HepG2 (cell line): Measurements from ENCODE around the gene ANKS1B. TPM values are rescaled to one million over a fixed set of nuclear protein-coding genes. Genes with fewer than 3 reads are reported as not detected.

ENCODE experiments used
- ATAC-seq: fragments of 200-7000 bp; cut with Tn5 transposase; 3 replicates; pipeline ENCODE4 v1.9.1; 2020; ENCODE audit warnings: mild to moderate bottlenecking, moderate library complexity
- BruUV-seq: library from RNA; stranded (reverse); fragments of 400-500 nt; replicated peaks from 2 replicates; lab custom pipeline; 2021; lab: Mats Ljungman, UMichigan
- CTCF ChIA-PET: fragments of 300-600 bp; formaldehyde crosslinking; extraction: SDS; loops from one replicate; lab custom pipeline; 2021; ENCODE audit warnings: low total read pairs, inconsistent platforms, low intra/inter-chr PET ratio; lab: Yijun Ruan, JAX
- POLR2A ChIA-PET: fragments of 350-600 bp; sonication (Branson Sonifier 250); formaldehyde crosslinking; loops from one replicate; lab custom pipeline; 2020; ENCODE audit warnings: antibody characterized with exemption, inconsistent platforms; lab: Yijun Ruan, JAX
- DNase-seq: peaks from one replicate; pipeline ENCODE4 v3.0.0-alpha.2; 2015; ENCODE audit warnings: low spot score
- FAIRE-seq: peaks from 3 replicates; lab custom pipeline; 2011; peaks lifted over from hg19 to GRCh38; lab: Jason Lieb, UNC
- H2AFZ ChIP-seq: one replicate; pipeline ENCODE4 v1.6.1; 2011; ENCODE audit warnings: low read length, inconsistent platforms
- H3K27ac ChIP-seq: fragments of 300-600 bp; 3 replicates; pipeline ENCODE4 v1.8.0; 2011; ENCODE audit warnings: mixed run types, mild to moderate bottlenecking, mixed read lengths, low read length, inconsistent platforms; ENCODE audit not compliant: insufficient read depth; ENCODE audit errors: extremely low read length
- H3K27me3 ChIP-seq, 2 experiments: fragments of 200-600 bp in 1 of 2; 2 replicates in 1 of 2; 3 replicates in 1 of 2; pipeline versions ENCODE4 v1.6.0 to v1.8.0; 2011; ENCODE audit warnings: low read length in 2 of 2, mild to moderate bottlenecking in 2 of 2, moderate library complexity in 2 of 2, inconsistent platforms in 1 of 2; ENCODE audit not compliant: insufficient read depth in 2 of 2, control insufficient read depth in 1 of 2
- H3K36me3 ChIP-seq, 2 experiments: fragments of 200-600 bp in 1 of 2; replicated peaks in 1 of 2; 2 replicates in 1 of 2; 3 replicates in 1 of 2; pipeline versions ENCODE4 v1.5.1 to v1.8.0; 2011; ENCODE audit warnings: low read length in 2 of 2, inconsistent platforms in 1 of 2; ENCODE audit not compliant: insufficient read depth in 2 of 2, control insufficient read depth in 1 of 2
- H3K4me1 ChIP-seq: 2 replicates; pipeline ENCODE4 v1.5.1; 2012; ENCODE audit warnings: low read length, inconsistent platforms; ENCODE audit not compliant: insufficient read depth
- H3K4me2 ChIP-seq: 2 replicates; pipeline ENCODE4 v1.6.0; 2011; ENCODE audit warnings: low read depth, low read length, inconsistent platforms
- H3K4me3 ChIP-seq, 3 experiments: fragments of 200-600 bp in 1 of 3; sonication (generic), shearing (Covaris generic) in 1 of 3; replicated peaks in 1 of 3; 2 replicates each; pipeline ENCODE4 v1.5.1; 2011 to 2016; ENCODE audit warnings: low read length in 3 of 3, inconsistent platforms in 2 of 3, low read depth in 2 of 3, mild to moderate bottlenecking in 2 of 3, control low read depth in 1 of 3, mixed read lengths in 1 of 3; ENCODE audit not compliant: insufficient read depth in 1 of 3
- H3K79me2 ChIP-seq: one replicate; pipeline ENCODE4 v1.6.1; 2011; ENCODE audit warnings: low read length, inconsistent platforms; ENCODE audit not compliant: insufficient read depth
- H3K9ac ChIP-seq: 2 replicates; pipeline ENCODE4 v1.6.0; 2011; ENCODE audit warnings: mild to moderate bottlenecking, low read depth, low read length, inconsistent platforms; ENCODE audit not compliant: insufficient read depth
- H3K9me3 ChIP-seq: 2 replicates; pipeline ENCODE4 v1.5.1; 2012; ENCODE audit warnings: mild to moderate bottlenecking, low read length
- H4K20me1 ChIP-seq: 2 replicates; pipeline ENCODE4 v1.6.0; 2011; ENCODE audit warnings: inconsistent platforms, mild to moderate bottlenecking, low read length, moderate library complexity; ENCODE audit not compliant: insufficient read depth
- CCAR2 ChIP-seq: fragments of 200-400 bp; formaldehyde crosslinking; optimal IDR thresholded peaks from 2 replicates; pipeline ENCODE3; 2018; ENCODE audit warnings: low read depth, mild to moderate bottlenecking, low read length, moderate library complexity
- CENPBD1 ChIP-seq: sonication (generic); formaldehyde crosslinking; IDR thresholded peaks from 2 replicates; pipeline ENCODE4 v1.8.0; 2022; ENCODE audit warnings: missing genetic modification reagents, low read depth, mild to moderate bottlenecking, borderline replicate concordance
- FOSL2 ChIP-seq: sonication (generic); formaldehyde crosslinking; IDR thresholded peaks from 2 replicates; pipeline ENCODE4 v1.4.0; 2020; ENCODE audit warnings: missing genetic modification reagents
- HNRNPH1 ChIP-seq: fragments of 200-400 bp; formaldehyde crosslinking; optimal IDR thresholded peaks from 2 replicates; pipeline ENCODE3; 2017; ENCODE audit warnings: mild to moderate bottlenecking, low read depth, low read length
- KDM2A ChIP-seq: sonication (generic); formaldehyde crosslinking; IDR thresholded peaks from 2 replicates; pipeline ENCODE4 v1.4.0; 2020; ENCODE audit warnings: low read depth, missing genetic modification reagents, borderline replicate concordance
- PAF1 ChIP-seq: IDR thresholded peaks from 2 replicates; pipeline ENCODE4 v1.6.1; 2016; ENCODE audit warnings: missing genetic modification reagents, missing compliant biosample characterization
- ZNF296 ChIP-seq: sonication (generic); formaldehyde crosslinking; conservative IDR thresholded peaks from 2 replicates; pipeline ENCODE4 v1.5.0; 2020; ENCODE audit warnings: mild to moderate bottlenecking, missing genetic modification reagents
- ZNF383 ChIP-seq: sonication (generic); formaldehyde crosslinking; IDR thresholded peaks from 2 replicates; pipeline ENCODE4 v1.4.0; 2020; ENCODE audit warnings: missing genetic modification reagents, mild to moderate bottlenecking, borderline replicate concordance
- ZNF510 ChIP-seq: sonication (generic); formaldehyde crosslinking; IDR thresholded peaks from 2 replicates; pipeline ENCODE4 v1.4.0; 2020; ENCODE audit warnings: low read depth, mild to moderate bottlenecking, missing genetic modification reagents
- ZNF639 ChIP-seq: conservative IDR thresholded peaks from 2 replicates; pipeline ENCODE4 v1.6.1; 2018; ENCODE audit warnings: missing genetic modification reagents
- in situ Hi-C: cut with HindIII; loops from 2 replicates; pipeline ENCODE4 v1.10.0; 2017; ENCODE audit warnings: low pct_unique_long_range_greater_than_20kb; ENCODE audit not compliant: extremely low pct_ligation_motif_present
- intact Hi-C: fragments of 100-400 bp; cut with micrococcal nuclease; formaldehyde crosslinking; loops from one replicate; pipeline ENCODE4 v1.10.0; 2022; ENCODE audit not compliant: unreplicated experiment
- polyA plus RNA-seq, 8 experiments: library from polyadenylated mRNA; depleted of rRNA in 3 of 8; stranded (reverse) in 7 of 8; unstranded in 1 of 8; fragments of >200 nt; fragmentation: Illumina TruSeq in 4 of 8; extraction: Trizol in 4 of 8; gene quantifications; 2 replicates each; pipeline versions ENCODE4 v1.2.1 to v1.2.3, GENCODE V29; 2011 to 2016; ENCODE audit warnings: low read depth in 4 of 8, missing spikeins in 1 of 8, mixed read lengths in 1 of 8; ENCODE audit not compliant: insufficient read depth in 1 of 8
- total RNA-seq, 5 experiments: library from RNA; depleted of rRNA; stranded (reverse); fragments of >200 nt; fragmentation: Illumina TruSeq; extraction: Trizol; gene quantifications; 2 replicates each; pipeline ENCODE4 v1.2.3, GENCODE V29; 2016; ENCODE audit warnings: low read depth in 1 of 5
- TF ChIP-seq, protein P1 (sequence below): sonication (generic); formaldehyde crosslinking; IDR thresholded peaks from 2 replicates; pipeline ENCODE4 v1.5.1; 2020; ENCODE audit warnings: missing genetic modification reagents, mild to moderate bottlenecking, borderline replicate concordance
- TF ChIP-seq, protein P2 (sequence below): sonication (generic); formaldehyde crosslinking; IDR thresholded peaks from 2 replicates; pipeline ENCODE4 v1.5.0; 2020; ENCODE audit warnings: missing genetic modification reagents, mild to moderate bottlenecking, borderline replicate concordance
- TF ChIP-seq, protein P3 (sequence below): sonication (generic); formaldehyde crosslinking; IDR thresholded peaks from 2 replicates; pipeline ENCODE4 v1.4.0; 2020; ENCODE audit warnings: missing genetic modification reagents; ENCODE audit errors: not compliant biosample characterization

The ANKS1B gene
- total and polyA plus RNA-seq, 2 of the 13 experiments (the other 11 are each of a cell fraction or from before 2014, with no cell fraction given), result 0.15 TPM; not detected in 1

DNA sequence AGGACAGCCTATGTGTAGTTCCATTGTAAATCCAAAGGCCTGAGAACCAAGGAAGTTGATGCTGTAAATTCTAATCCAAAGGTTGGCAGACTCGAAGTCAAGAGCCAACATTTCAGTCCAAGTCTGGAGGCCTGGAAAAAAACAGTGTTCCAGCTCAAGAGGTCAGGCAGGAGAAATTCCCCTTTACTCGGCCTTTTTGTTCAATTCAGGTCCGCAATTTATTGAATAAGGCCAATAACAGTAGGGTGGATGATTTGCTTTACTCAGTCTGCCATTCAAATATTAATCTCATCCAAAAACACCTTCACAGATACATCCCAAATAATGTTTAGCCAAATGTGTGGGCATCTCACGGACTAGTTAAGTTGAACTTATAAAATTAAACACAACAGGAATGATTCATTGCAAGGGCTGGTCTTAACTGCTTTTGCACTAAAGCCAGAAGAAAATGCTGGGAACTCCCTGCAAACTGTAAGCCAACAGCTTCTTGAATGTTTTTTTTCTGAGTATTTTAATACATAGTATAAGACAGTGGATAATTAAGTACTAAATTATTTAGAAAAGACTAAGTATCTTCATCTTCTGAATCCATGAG lies 534.6 kb downstream of the ANKS1B start (continued):
- TF ChIP-seq ZNF639 (CRISPR knock-in tag), result no peak
- TF ChIP-seq PAF1 (CRISPR knock-in tag), result no peak

- no peak overlapping the region for H3K4me2 ChIP-seq
- H3K79me2 ChIP-seq, result no peaks in the 10 kb centered on the region
- no peaks in the 10 kb centered on the region for H3K4me1 ChIP-seq
- POLR2A ChIA-PET, result no interaction called here
- no peaks in the 10 kb centered on the region for H4K20me1 ChIP-seq
- no peak overlapping the region for H3K4me3 ChIP-seq
- CTCF ChIA-PET, result no interaction called here
- H2AFZ ChIP-seq, result no peak overlapping the region
- H3K9me3 ChIP-seq, result no peaks in the 10 kb centered on the region
- in situ Hi-C loops (no loop called here), intact Hi-C loops (no loop called here)
- no TSS peak for BruUV-seq
- H3K27ac ChIP-seq, result no peak overlapping the region
- H3K36me3 ChIP-seq, result no peaks in the 10 kb centered on the region
- no peaks in the 10 kb centered on the region for H3K27me3 ChIP-seq
- TF ChIP-seq CENPBD1 (no peak), HNRNPH1 (no peak), ZNF296 (no peak), ZNF383 (CRISPR knock-in tag) (no peak), CCAR2 (no peak), ZNF510 (CRISPR knock-in tag) (no peak), KDM2A (CRISPR knock-in tag) (no peak), FOSL2 (CRISPR knock-in tag) (no peak)
- TF ChIP-seq, protein P1, sequence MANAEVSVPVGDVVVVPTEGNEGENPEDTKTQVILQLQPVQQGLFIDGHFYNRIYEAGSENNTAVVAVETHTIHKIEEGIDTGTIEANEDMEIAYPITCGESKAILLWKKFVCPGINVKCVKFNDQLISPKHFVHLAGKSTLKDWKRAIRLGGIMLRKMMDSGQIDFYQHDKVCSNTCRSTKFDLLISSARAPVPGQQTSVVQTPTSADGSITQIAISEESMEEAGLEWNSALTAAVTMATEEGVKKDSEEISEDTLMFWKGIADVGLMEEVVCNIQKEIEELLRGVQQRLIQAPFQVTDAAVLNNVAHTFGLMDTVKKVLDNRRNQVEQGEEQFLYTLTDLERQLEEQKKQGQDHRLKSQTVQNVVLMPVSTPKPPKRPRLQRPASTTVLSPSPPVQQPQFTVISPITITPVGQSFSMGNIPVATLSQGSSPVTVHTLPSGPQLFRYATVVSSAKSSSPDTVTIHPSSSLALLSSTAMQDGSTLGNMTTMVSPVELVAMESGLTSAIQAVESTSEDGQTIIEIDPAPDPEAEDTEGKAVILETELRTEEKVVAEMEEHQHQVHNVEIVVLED (CRISPR knock-in tag), result no peak
- TF ChIP-seq, protein P2, sequence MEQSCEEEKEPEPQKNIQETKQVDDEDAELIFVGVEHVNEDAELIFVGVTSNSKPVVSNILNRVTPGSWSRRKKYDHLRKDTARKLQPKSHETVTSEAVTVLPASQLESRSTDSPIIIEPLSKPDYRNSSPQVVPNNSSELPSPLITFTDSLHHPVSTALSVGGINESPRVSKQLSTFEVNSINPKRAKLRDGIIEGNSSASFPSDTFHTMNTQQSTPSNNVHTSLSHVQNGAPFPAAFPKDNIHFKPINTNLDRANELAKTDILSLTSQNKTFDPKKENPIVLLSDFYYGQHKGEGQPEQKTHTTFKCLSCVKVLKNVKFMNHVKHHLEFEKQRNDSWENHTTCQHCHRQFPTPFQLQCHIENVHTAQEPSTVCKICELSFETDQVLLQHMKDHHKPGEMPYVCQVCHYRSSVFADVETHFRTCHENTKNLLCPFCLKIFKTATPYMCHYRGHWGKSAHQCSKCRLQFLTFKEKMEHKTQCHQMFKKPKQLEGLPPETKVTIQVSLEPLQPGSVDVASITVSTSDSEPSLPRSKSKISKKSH (CRISPR knock-in tag), result no peak
- TF ChIP-seq, protein P3, sequence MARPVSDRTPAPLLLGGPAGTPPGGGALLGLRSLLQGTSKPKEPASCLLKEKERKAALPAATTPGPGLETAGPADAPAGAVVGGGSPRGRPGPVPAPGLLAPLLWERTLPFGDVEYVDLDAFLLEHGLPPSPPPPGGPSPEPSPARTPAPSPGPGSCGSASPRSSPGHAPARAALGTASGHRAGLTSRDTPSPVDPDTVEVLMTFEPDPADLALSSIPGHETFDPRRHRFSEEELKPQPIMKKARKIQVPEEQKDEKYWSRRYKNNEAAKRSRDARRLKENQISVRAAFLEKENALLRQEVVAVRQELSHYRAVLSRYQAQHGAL (CRISPR knock-in tag), result no peak
- FAIRE-seq (no peak), DNase-seq (no peak), ATAC-seq (no peak)
- no peak overlapping the region for H3K9ac ChIP-seq
Measured at GRCh38 chr12:99444859-99445316, 539.8 kb downstream of the ANKS1B start.
